GM23338 (cell line): ENCODE results near the gene INCA1. TPM values are rescaled to one million over a fixed set of nuclear protein-coding genes. Genes with fewer than 3 reads are reported as not detected.

Source experiments
- ATAC-seq: fragments of 200-7000 bp; cut with Tn5 transposase; 3 replicates; pipeline ENCODE4 v1.9.1; 2020
- DNase-seq: peaks from one replicate; pipeline ENCODE4 v3.0.0-alpha.2; 2015; ENCODE audit warnings: low spot score
- H2AFZ ChIP-seq: fragments of 200-600 bp; sonication (generic); 2 replicates; pipeline ENCODE4 v1.8.0; 2016; ENCODE audit warnings: antibody characterized with exemption, mild to moderate bottlenecking, moderate library complexity
- H3F3A ChIP-seq: fragments of 200-600 bp; sonication (generic); replicated peaks from 2 replicates; pipeline ENCODE4 v1.8.0; 2017; ENCODE audit warnings: antibody characterized with exemption, mixed run types, low read depth
- H3K27ac ChIP-seq: fragments of 200-600 bp; sonication (generic); 2 replicates; pipeline ENCODE4 v1.6.1; 2016; ENCODE audit warnings: low read depth
- H3K27me3 ChIP-seq: fragments of 200-600 bp; sonication (generic); 2 replicates; pipeline ENCODE4 v1.8.0; 2016; ENCODE audit warnings: mild to moderate bottlenecking, mixed run types, moderate library complexity; ENCODE audit not compliant: insufficient read depth
- H3K36me3 ChIP-seq: fragments of 200-600 bp; sonication (generic); 2 replicates; pipeline ENCODE4 v1.8.0; 2016; ENCODE audit warnings: mild to moderate bottlenecking; ENCODE audit not compliant: insufficient read depth
- H3K4me1 ChIP-seq: fragments of 200-600 bp; sonication (generic); 2 replicates; pipeline ENCODE4 v1.8.0; 2016; ENCODE audit warnings: mild to moderate bottlenecking, moderate library complexity; ENCODE audit not compliant: insufficient read depth
- H3K4me2 ChIP-seq: fragments of 200-600 bp; sonication (generic); 2 replicates; pipeline ENCODE4 v1.7.1; 2017; ENCODE audit warnings: mixed run types
- H3K4me3 ChIP-seq: fragments of 200-600 bp; sonication (generic); 2 replicates; pipeline ENCODE4 v1.6.1; 2016; ENCODE audit warnings: mixed run types
- H3K79me2 ChIP-seq: fragments of 200-600 bp; sonication (generic); replicated peaks from 2 replicates; pipeline ENCODE4 v1.8.0; 2017; ENCODE audit warnings: mild to moderate bottlenecking; ENCODE audit not compliant: insufficient read depth
- H3K9me2 ChIP-seq: fragments of 200-600 bp; sonication (generic); 2 replicates; pipeline ENCODE4 v1.8.0; 2017; ENCODE audit not compliant: insufficient read depth
- H4K20me1 ChIP-seq: fragments of 200-600 bp; sonication (generic); replicated peaks from 2 replicates; pipeline ENCODE4 v1.8.0; 2017; ENCODE audit warnings: mild to moderate bottlenecking; ENCODE audit not compliant: insufficient read depth
- H3K27ac Mint-ChIP-seq: 2 replicates; pipeline ENCODE4 v1.8.0; 2020; ENCODE audit warnings: inconsistent platforms, mild to moderate bottlenecking, moderate library complexity, mixed read lengths
- H3K27me3 Mint-ChIP-seq: 3 replicates; pipeline ENCODE4 v1.8.0; 2022; ENCODE audit warnings: low read depth, mild to moderate bottlenecking, moderate library complexity, mixed read lengths, inconsistent platforms; ENCODE audit not compliant: insufficient read depth, poor library complexity
- H3K36me3 Mint-ChIP-seq: 3 replicates; pipeline ENCODE4 v1.8.0; 2021; ENCODE audit warnings: low read depth, mild to moderate bottlenecking, inconsistent platforms, moderate library complexity, mixed read lengths
- H3K4me1 Mint-ChIP-seq: 3 replicates; pipeline ENCODE4 v1.8.0; 2020; ENCODE audit warnings: mild to moderate bottlenecking, inconsistent platforms, mixed read lengths
- H3K4me3 Mint-ChIP-seq: 3 replicates; pipeline ENCODE4 v1.8.0; 2021; ENCODE audit warnings: moderate library complexity, mild to moderate bottlenecking, inconsistent platforms, mixed read lengths
- H3K9me3 Mint-ChIP-seq: 3 replicates; pipeline ENCODE4 v1.8.0; 2020; ENCODE audit warnings: moderate library complexity, mild to moderate bottlenecking, inconsistent platforms, mixed read lengths
- CTCF ChIP-seq, 2 experiments: fragments of 200-600 bp in 1 of 2; sonication (generic) in 1 of 2; conservative IDR thresholded peaks; 2 replicates each; pipeline versions ENCODE4 v1.5.1 to v1.6.1; 2016 to 2017; ENCODE audit warnings: antibody characterized with exemption in 2 of 2, low read depth in 2 of 2, mild to moderate bottlenecking in 2 of 2, moderate library complexity in 1 of 2
- ETS1 ChIP-seq: IDR thresholded peaks from 2 replicates; pipeline ENCODE4 v1.6.1; 2016; ENCODE audit warnings: antibody characterized with exemption
- EZH2 ChIP-seq: fragments of 200-600 bp; sonication (generic); IDR thresholded peaks from one replicate; pipeline ENCODE4 v1.8.0; 2017; ENCODE audit warnings: antibody characterized with exemption, mild to moderate bottlenecking, low read depth; ENCODE audit not compliant: unreplicated experiment
- EZH2phosphoT487 ChIP-seq: fragments of 200-600 bp; sonication (generic); IDR thresholded peaks from one replicate; pipeline ENCODE4 v1.8.1; 2018; ENCODE audit warnings: antibody characterized with exemption; ENCODE audit not compliant: unreplicated experiment
- JUNB ChIP-seq: IDR thresholded peaks from one replicate; pipeline ENCODE4 v1.6.1; 2016; ENCODE audit warnings: antibody characterized with exemption; ENCODE audit not compliant: unreplicated experiment
- NANOG ChIP-seq: IDR thresholded peaks from 2 replicates; pipeline ENCODE4 v1.6.1; 2016; ENCODE audit warnings: antibody characterized with exemption, borderline replicate concordance
- POLR2AphosphoS5 ChIP-seq: IDR thresholded peaks from 2 replicates; pipeline ENCODE4 v1.6.1; 2016; ENCODE audit warnings: antibody characterized with exemption, low read depth
- REST ChIP-seq: IDR thresholded peaks from one replicate; pipeline ENCODE4 v1.6.1; 2018; ENCODE audit warnings: antibody characterized with exemption; ENCODE audit not compliant: unreplicated experiment
- STAT1 ChIP-seq: IDR thresholded peaks from one replicate; pipeline ENCODE4 v1.6.1; 2016; ENCODE audit warnings: antibody characterized with exemption; ENCODE audit not compliant: unreplicated experiment
- ZNF114 ChIP-seq: fragments of 250-450 bp; sonication (Bioruptor Pico); IDR thresholded peaks from 2 replicates; pipeline ENCODE4 v1.5.0; 2020; ENCODE audit warnings: mild to moderate bottlenecking, moderate library complexity
- ZNF331 ChIP-seq: fragments of 250-450 bp; sonication (Bioruptor Pico); IDR thresholded peaks from 2 replicates; pipeline ENCODE4 v1.5.0; 2020; ENCODE audit warnings: low read depth, mild to moderate bottlenecking, moderate library complexity
- ZNF462 ChIP-seq: fragments of 250-450 bp; sonication (Bioruptor Pico); IDR thresholded peaks from 2 replicates; pipeline ENCODE4 v1.5.0; 2020; ENCODE audit warnings: mild to moderate bottlenecking, moderate library complexity
- polyA plus RNA-seq: library from polyadenylated mRNA; unstranded; fragments of >200 nt; fragmentation: Nextera tagmentation; extraction: Ambion mirVana; gene quantifications from 2 replicates; pipeline ENCODE4 v1.2.1, GENCODE V29; 2016
- total RNA-seq: library from RNA; depleted of rRNA; stranded (reverse); fragments of >200 nt; shearing (Covaris generic); gene quantifications from 2 replicates; pipeline ENCODE4 v1.2.3, GENCODE V29; 2014

Gene INCA1
- total and polyA plus RNA-seq, 2 experiments from 2014 or later, result 1.3 TPM; not detected in 1

GRCh38 chr17:4958102-4958501 is 39.2 kb downstream of the INCA1 start:
- Histone ChIP-seq H3K36me3 (no peaks in the 10 kb centered on the region), H3K4me3 (no peak overlapping the region), H3K4me1 (peaks cover 15% of the 10 kb centered on the region), H3K9me2 (no peaks in the 10 kb centered on the region), H4K20me1 (no peaks in the 10 kb centered on the region; the same call in none of the 2 replicates), H3K27ac (no peak overlapping the region), H3K79me2 (no peaks in the 10 kb centered on the region), H2AFZ (no peak overlapping the region), H3F3A (no peaks in the 10 kb centered on the region), H3K4me2 (no peak overlapping the region), H3K27me3 (no peaks in the 10 kb centered on the region)
- ATAC-seq, result no peak
- H3K4me1 Mint-ChIP-seq, result peaks cover 25% of the 10 kb centered on the region
- H3K36me3 Mint-ChIP-seq, result peaks cover 37% of the 10 kb centered on the region
- peaks cover 4% of the 10 kb centered on the region; the same call in 2 of the 3 replicates for H3K9me3 Mint-ChIP-seq
- DNase-seq, result no peak
- H3K27ac Mint-ChIP-seq, result no peak overlapping the region
- H3K27me3 Mint-ChIP-seq, result peaks cover 9% of the 10 kb centered on the region
- H3K4me3 Mint-ChIP-seq, result no peak overlapping the region
- TF ChIP-seq ZNF331, result no peak
- TF ChIP-seq STAT1, result no peak
- no peak for TF ChIP-seq ZNF114 (CRISPR knock-in tag)
- no peak for TF ChIP-seq ZNF462 (CRISPR knock-in tag)
- TF ChIP-seq NANOG, result no peak
- TF ChIP-seq JUNB, result no peak
- no peak for TF ChIP-seq REST
- TF ChIP-seq EZH2phosphoT487, result no peak
- no peak for TF ChIP-seq EZH2
- TF ChIP-seq CTCF (conservative IDR thresholded peaks at IDR 0.05; ENCODE audit: low read depth in 2 of 2), result no peak
- TF ChIP-seq ETS1, result no peak
- TF ChIP-seq POLR2AphosphoS5, result no peak
